GM21786 (cell line): ENCODE results near the gene IL1RN.
A peak's percentile ranks its signal among the peaks of the same experiment; 100 is the strongest.

ENCODE experiments used
- ATAC-seq: cut with Tn5 transposase; IDR thresholded peaks from one replicate; pipeline ENCODE4 v1.9.1; 2021; ENCODE audit not compliant: unreplicated experiment

The IL1RN gene

DNA sequence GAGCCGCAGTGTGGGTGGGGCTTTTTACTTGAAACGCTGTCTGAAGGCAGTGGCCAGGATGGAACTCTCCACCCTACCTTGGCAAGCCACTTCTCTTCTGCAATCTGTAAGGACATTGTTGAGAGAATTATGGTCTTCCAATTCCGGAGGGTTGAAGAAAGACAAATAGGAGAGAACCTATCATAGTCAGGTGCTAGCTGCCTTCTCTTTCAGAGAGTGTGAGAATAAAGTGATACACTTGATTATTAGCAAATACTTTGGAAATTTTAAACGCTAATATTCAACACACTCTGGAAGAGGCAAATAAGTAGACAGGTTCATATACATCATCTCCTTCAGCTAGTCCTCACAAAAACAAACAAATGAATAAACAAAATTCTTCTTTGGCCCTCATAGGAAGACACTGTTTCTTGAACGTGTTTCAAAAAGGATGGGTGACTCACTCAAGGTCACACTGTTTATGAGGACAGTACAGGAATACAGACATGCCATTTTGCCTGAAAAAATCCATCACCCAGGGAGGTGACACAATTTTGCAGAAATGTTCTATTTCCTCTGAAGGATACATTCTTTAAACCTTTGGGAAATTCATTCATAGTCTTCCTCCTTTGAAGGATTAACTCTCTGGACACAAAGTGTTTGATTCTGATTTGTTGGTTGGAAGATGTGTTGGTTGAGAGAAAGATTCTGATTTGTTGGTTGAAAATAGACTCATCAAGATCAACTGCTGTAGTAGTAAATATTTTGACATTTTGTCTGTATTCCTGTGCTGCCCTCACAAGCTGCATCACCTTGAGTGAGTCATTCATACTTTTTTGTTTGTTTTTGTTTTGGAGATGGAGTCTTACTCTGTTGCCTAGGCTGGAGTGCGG lies 2.2 kb upstream of the IL1RN start:
- ATAC-seq = no peak

GRCh38 chr2:113127646-113128570 lies 510 bp downstream of the IL1RN start:
- ATAC-seq = no peak

GRCh38 chr2:113129519-113130078 lies 2.2 kb downstream of the IL1RN start:
- no peak for ATAC-seq

GRCh38 chr2:113131352-113132185 lies 4.2 kb downstream of the IL1RN start:
- no peak for ATAC-seq

GRCh38 chr2:113132414-113133021 lies 5.1 kb downstream of the IL1RN start:
- ATAC-seq = no peak

- no peak for ATAC-seq
Observed at GRCh38 chr2:113133704-113134598, 6.6 kb downstream of the IL1RN start.

- no peak for ATAC-seq
Observed at GRCh38 chr2:113134717-113135116, 7.3 kb downstream of the IL1RN start.

GRCh38 chr2:113135317-113135716 lies 7.9 kb downstream of the IL1RN start:
- no peak for ATAC-seq

DNA sequence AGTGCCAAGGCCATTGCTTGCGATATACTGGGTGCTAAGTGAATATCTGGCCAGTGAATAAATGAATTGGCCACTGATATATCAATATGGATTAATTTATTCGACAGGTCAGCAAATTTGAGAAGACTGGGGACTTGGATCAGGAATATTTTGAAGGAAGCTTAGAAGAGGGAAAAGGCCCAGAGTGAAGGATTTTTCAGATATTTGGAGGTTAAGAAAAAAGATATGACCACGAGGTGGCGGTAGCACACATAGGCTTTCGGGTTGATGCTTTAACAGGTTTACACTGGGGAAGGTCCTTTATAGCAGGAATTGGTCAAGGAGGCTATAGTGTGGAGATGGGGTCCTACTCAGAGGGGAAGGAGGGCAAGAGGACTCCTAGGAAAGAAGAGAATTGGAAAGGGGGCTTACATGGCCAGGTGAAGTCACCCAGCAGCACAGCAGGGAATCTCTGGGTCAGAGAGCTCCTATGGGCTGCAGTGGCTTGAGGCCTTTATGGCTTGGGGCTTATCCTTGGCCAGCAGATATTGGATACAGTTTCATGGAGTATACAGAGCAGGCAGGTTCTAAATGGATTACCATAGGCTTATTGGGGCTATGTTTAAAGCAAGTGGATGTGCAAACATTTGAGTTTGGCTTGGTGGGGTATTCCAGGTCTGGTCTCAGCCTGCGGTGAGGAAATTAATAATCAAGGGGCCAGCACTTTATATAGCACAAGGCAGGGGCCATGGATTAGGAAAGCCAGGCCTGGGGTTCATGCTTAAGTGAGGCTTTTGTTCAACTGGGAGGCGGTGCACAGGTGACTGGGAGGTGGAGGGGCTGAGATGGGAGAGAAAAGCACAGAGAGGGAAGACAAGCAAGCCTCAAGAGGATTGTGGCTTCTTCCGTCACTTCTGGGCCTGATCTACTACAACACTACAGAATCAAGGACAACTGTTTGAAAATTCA lies 9.7 kb downstream of the IL1RN start:
- no peak for ATAC-seq

DNA sequence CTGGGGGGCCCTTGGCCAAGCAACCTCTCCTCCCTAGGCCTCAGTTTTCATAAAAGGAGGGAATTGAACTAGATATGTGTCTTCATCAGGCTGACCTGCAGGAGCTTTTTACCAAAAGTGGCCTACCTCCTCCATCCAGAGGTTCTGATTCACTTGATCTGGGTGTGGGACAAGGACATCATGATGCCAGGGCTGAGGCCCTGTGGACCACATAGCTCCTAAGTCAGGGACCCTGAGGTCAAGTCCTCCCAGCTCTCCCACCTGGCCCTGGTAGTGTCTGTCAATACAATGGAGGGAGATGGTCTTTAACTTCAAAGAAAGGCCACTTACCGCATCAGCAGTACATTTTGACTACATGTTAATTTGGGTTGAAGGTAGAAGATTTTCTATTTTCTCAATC lies 10.4 kb downstream of the IL1RN start:
- ATAC-seq = no peak

- peak; percentile 60 for ATAC-seq
Observed at GRCh38 chr2:113138428-113139322, 11.3 kb downstream of the IL1RN start.

DNA sequence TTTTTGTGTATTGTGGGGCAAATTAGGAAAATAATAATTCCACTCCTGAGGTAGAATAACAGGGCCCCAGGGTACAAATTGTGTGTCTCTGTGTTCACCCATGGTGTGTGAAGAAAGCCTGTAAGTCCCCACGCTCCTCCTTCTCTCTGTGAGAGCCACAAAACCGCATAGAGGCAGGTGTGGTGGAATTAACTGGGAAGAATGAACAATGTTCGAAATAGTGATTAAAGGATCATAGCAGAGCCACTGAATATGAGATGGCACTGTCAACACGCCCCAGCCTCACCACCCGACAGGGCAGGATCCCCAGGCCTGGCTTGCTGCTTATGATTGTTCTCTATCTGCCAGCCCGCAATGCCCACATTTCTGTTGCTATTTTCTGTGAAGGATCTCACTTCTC lies 14.1 kb downstream of the IL1RN start:
- ATAC-seq = no peak

DNA sequence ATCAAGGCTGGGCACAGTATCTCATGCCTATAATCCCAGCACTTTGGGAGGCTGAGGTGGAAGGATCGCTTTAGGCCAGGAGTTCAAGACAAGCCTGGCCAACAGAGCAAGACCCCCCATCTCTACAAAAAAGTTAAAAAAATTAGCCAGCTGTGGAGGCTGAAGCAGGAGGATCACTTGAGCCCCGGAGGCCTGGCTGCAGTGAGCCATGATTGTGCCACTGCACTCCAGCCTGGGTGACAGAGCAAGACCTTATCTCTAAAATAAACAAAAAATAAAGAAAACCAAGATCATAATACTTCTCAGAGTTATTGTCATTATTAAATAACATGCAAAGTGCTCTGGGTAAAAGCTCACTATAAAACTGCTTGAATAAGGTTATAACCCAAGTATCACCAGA lies 14.9 kb downstream of the IL1RN start:
- no peak for ATAC-seq

DNA sequence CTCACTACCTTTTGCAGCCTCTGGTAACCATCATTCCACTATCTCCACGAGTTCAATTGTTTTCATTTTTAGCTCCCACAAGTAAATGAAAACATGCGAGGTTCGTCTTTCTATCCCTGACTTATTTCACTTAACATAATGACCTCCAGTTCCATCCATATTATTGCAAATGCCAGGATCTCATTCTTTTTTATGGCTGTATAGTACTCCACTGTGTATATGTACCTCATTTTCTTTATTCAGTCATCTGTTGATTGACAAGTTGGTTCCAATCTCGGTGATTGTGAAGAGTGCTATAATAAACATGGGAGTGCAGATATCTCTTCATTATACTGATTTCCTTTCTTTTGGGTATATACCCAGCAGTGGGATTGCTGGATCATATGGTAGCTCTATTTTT lies 16.9 kb downstream of the IL1RN start:
- no peak for ATAC-seq

- ATAC-seq = no peak
Observed at GRCh38 chr2:113148606-113149552, 21.5 kb downstream of the IL1RN start.
